GM12892 (cell line): ENCODE measurements around the gene DPYSL3.

Experiments used
- POLR2A ChIP-seq: IDR thresholded peaks from 2 replicates; pipeline ENCODE4 v1.6.1; 2011; ENCODE audit warnings: low read depth, low read length, control low read depth
- POLR2AphosphoS5 ChIP-seq: IDR thresholded peaks from 2 replicates; pipeline ENCODE4 v1.6.1; 2011; ENCODE audit warnings: low read depth, low read length, control low read depth
- TAF1 ChIP-seq: IDR thresholded peaks from 2 replicates; pipeline ENCODE4 v1.6.1; 2011; ENCODE audit warnings: low read depth, mild to moderate bottlenecking, control low read depth, low read length, borderline replicate concordance

DNA sequence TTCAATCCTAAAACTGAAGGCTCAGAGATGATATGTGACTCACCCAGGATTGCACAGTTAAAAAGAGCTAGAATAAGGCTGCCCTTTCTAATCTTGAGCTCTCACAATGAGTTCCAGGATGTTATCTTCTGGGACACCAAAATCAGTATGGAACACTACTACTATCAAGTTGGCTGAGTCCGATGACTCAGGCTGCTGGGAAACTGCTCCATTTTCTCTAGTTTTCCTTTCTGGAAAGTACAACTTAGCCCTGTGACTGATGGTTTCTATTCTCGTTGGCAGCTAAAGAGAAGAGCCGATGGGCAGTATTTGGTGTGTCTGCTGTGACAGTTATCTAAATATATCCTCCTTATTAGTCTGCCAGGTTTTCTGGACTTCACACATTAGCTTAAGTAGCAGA, 37.9 kb upstream of the DPYSL3 start:
- TF ChIP-seq POLR2A (no peak), POLR2AphosphoS5 (no peak), TAF1 (no peak)
